Epithelial cell of esophagus (primary cell): ENCODE results near the gene UNC13A.

Source experiments
- DNase-seq: peaks from one replicate; pipeline ENCODE4 v3.0.0; 2010; ENCODE audit warnings: low read depth
- H3K4me3 ChIP-seq: 2 replicates; pipeline ENCODE4 v1.5.1; 2011; ENCODE audit warnings: mild to moderate bottlenecking, low read length, control low read depth
- TF ChIP-seq, protein P1 (sequence below): IDR thresholded peaks from 2 replicates; pipeline ENCODE4 v1.5.1; 2011; ENCODE audit warnings: low read depth, mild to moderate bottlenecking, low read length, control low read depth, inconsistent platforms; ENCODE audit not compliant: insufficient read depth; ENCODE audit errors: missing control alignments

The UNC13A gene

DNA sequence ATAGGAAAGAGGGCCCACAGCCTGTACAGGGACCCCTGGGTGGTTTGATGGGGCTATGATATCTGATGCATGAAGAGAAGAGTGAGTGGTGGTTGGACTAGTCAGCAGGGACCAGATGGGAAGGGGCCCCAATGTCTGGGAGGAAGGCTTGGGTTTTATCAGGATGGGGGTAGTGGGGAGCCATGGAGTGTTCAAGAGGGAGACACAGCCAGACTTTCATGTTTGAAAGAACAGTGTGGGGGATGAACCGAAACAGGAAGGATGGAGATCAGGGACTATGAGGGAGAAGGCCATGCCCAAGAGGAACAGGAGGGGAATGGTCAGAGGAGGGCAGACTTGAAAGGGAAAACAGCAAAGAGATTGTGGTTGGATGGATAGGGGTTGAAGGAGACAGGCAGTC, 63.1 kb downstream of the UNC13A start:
- TF ChIP-seq, protein P1, sequence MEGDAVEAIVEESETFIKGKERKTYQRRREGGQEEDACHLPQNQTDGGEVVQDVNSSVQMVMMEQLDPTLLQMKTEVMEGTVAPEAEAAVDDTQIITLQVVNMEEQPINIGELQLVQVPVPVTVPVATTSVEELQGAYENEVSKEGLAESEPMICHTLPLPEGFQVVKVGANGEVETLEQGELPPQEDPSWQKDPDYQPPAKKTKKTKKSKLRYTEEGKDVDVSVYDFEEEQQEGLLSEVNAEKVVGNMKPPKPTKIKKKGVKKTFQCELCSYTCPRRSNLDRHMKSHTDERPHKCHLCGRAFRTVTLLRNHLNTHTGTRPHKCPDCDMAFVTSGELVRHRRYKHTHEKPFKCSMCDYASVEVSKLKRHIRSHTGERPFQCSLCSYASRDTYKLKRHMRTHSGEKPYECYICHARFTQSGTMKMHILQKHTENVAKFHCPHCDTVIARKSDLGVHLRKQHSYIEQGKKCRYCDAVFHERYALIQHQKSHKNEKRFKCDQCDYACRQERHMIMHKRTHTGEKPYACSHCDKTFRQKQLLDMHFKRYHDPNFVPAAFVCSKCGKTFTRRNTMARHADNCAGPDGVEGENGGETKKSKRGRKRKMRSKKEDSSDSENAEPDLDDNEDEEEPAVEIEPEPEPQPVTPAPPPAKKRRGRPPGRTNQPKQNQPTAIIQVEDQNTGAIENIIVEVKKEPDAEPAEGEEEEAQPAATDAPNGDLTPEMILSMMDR = no peak
- no peak overlapping the region for H3K4me3 ChIP-seq
- DNase-seq = no peak

DNA sequence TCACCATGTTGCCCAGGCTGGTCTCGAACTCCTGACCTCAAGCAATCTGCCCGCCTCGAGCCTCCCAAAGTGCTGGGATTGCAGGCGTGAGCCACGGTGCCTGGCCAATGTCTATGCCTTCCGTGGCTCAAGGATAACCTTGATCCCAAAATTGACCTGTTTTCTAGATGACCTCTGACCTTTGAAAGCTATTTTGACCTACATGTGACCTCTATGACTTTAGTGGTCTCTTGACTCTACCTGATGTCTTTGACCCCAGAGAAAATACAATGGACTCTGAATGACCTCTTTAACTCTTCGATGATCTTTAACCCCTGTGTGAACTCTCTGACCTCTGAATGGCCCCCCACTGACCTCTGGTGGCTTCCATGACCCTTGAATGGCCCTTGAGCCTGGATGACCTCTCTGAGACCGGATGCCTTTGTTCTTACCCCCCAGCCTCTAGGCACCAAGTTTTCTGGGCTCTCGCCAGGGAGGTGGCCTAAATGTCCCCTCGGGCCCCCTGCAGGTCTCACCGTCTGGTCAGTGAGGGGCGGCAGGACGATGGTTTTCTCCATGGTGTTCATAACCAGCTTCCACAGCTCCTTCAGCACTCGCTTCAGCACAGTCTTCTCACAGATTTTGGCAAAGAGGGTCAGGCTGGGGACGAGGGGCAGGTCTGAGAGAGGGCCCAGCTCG, 63.7 kb downstream of the UNC13A start:
- TF ChIP-seq, protein P1 = no peak
- no peak for DNase-seq
- no peak overlapping the region for H3K4me3 ChIP-seq

DNA sequence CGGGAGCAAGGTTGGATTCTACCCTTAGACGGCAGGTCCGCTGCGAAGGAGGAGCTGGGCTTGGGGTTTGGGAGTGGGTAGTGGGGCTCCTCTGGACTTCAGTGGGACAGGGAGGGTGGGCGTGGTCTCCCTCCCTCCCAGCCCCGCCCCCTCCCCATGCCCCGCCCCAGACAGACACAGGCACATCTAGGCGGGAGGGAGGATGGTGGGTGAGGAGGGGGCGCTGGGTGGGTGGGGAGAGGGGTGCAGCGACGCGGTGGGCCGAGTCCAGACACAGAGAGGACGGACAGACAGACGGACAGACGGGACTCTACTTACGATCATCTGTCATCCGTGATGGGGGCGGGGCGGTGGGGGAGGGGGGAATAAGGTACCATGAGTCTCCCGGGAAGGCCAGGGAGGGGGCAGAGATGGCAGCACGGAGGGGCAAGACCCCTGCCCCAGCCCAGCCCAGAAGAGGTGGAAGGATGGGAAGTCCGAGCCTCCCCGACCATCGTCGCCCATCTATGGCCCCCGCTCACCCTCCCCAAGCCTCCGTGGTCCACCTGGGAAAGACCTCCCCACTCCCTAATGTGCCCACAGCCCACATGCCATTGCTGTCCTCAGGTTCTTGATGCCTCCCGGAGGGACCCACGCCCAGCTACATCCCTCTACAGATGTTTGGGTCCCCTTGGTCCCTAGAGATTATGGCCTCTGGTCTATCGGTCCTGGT, 64.8 kb downstream of the UNC13A start:
- DNase-seq = no peak
- TF ChIP-seq, protein P1 = no peak

DNA sequence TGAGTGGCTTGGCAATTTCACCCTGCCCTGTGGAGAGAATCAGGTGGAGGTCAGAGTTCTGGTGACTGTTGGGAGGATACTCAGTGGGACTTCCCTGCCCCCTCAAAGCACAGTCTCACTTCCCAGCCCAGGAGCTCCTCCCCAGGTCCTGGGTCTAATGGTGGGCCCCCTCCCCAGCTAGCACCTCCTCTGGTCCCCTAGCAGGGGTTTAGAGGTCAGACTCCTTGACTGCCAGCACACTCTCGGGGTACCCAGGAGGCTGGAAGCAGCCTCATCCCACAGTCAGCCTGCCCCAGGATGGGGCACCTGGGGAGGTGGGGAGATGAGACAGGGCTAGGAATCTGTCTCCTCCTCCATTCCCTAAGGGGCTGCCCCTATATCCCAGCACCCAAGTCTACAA, 67.5 kb downstream of the UNC13A start:
- TF ChIP-seq, protein P1 = no peak
- DNase-seq = no peak
- H3K4me3 ChIP-seq = no peak overlapping the region

More for the DNA sequence above, 64.8 kb downstream of the UNC13A start:
- H3K4me3 ChIP-seq = no peak overlapping the region

DNA sequence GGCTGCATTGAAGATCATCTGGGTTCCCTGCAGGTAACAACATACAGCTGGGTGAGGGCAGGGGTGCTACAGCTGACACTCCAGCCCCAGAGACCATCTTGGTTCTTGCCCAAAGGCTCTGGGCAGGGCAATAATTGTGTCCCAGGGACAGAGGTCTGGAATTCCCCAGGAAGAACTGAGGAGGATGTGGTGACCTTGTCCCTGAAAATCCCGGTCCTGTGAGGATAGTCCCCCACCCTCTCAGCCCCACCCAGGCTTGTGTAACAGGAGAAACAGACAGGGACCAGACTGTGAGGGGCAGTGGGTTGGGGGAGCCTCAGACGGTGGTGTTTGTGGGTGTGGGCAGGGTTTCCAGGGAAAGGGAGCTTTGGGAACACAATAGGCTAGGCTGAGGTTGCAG, 69.2 kb downstream of the UNC13A start:
- DNase-seq = no peak
- TF ChIP-seq, protein P1 = no peak
- H3K4me3 ChIP-seq = no peak overlapping the region

DNA sequence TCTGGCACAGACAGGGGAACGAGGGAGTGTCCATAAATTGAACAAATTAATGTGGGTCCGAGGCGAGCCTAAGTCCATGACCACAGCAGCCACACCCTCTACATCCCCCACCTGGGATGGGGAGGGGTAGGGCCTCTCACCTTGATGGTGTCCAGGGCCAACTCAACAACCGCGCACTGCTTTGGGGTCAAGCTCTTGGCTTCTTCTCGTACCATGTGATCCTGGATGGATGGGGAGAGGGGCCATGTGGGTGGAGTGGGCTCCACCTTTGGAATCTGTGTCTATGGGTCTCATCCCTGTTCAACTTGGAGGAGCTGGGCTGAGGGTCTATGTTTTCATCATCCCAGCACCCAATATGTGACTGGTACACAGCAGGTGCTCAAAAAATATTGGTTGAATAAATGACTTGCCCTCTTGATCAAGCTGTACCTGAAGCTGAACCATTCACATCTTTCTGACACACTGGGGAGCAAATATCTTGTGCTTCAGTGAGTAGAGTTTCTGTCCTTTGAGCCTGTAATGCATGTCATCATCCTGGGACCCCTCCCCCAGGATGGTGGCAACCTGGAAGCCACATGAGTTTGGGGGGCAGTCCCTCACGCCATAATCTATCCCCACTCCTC, 69.8 kb downstream of the UNC13A start:
- H3K4me3 ChIP-seq = no peak overlapping the region
- no peak for DNase-seq
- TF ChIP-seq, protein P1 = no peak

DNA sequence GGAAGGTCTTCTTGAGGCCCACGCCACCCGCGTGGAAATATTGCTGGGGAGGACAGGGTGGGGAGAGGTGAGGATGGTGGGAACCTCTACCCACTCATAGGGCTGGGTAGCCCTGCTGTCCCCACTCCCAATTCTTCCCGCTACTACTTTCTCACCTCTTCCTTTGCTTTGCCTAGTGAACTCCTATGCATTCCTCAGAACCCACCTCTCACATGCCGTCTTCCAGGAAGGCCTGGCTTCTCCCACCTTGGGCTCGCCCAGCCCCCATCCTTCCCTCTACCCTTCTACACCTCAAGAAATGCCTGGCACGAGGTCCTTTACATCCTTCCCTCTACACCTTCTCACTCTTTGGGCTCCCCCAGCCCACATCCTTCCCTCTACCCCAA, 70.4 kb downstream of the UNC13A start:
- TF ChIP-seq, protein P1 = no peak
- DNase-seq = no peak
- H3K4me3 ChIP-seq = no peak overlapping the region
